ENCODE results near the gene SFSWAP.

SFSWAP gene

DNA sequence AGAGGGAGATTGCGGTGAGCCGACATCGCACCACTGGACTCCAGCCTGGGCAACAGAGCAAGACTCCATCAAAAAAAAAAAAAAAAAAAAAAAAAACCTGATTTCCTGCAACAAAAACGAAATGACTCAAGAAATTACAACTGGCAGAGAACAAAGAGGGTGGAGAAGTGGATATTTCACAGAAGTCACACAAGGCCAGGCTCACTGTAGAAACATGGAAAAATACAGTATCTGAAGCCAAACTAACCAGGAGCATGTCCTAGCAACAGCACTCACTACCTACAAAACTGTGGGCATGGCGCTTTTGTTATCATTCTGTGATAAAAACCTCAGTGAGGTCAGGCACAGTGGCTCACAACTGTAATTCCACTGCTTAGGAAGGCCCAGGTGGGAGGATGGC is 105.6 kb downstream of the SFSWAP start:
- DNase-seq (ENCODE audit: low spot score), result no peak

DNA sequence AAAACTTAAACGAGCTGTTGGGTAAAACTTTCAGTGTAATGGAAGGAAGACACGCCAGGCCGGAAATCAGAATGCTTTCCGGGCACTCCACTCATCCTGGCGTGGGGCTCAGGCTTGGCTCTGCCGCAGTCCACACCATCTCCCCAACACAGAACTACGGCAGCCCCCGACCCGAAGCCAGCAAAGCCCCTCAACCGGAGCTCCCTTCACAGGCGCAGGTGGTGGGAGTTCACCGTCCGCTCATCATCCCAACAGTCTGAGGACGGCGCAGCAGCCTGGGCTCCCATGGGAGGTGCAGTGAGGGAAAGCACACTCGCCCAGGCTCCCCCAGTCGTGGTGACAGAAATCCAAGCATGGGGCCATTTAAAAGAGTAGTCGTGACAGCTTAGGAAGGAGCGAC is 106.4 kb downstream of the SFSWAP start:
- DNase-seq (ENCODE audit: low spot score), result no peak

GRCh38 chr12:131818821-131819585 is 108.1 kb downstream of the SFSWAP start:
- DNase-seq (ENCODE audit: low spot score), result no peak

DNA sequence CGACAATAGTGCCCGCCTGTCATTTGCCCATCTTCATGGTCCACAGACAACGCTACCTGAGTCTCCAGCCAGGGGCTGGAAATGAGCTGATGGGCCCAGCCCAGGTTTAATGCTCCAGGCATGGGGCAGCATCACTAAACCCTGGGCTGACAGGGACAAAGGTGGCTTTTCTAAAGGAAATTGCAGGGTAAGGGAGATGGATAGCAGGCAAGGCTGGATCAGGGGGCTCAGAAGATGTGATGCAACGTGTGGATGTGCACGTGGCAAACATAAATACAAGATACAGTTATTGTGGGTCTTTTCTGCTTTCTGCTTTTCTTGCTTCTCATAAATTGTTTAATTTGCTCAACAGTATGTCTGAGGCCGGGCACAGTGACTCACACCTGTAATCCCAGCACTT is 113.6 kb downstream of the SFSWAP start:
- no peak for DNase-seq (ENCODE audit: low spot score)

- DNase-seq (ENCODE audit: low spot score), result no peak
Measured at GRCh38 chr12:131825146-131825892, 114.4 kb downstream of the SFSWAP start.

GRCh38 chr12:131826097-131826928 is 115.4 kb downstream of the SFSWAP start:
- DNase-seq (ENCODE audit: low spot score), result no peak

- peak; percentile 28 for DNase-seq (ENCODE audit: low spot score)
Measured at GRCh38 chr12:131827961-131828534, 117.2 kb downstream of the SFSWAP start, which contains the start of gene MMP17. Gene MMP17, plus strand, starts transcription at chr12:131828393. Its CDS starts 102 bp downstream, at chr12:131828495.

- DNase-seq (ENCODE audit: low spot score), result peak; percentile 26
Measured at GRCh38 chr12:131828671-131829355, 117.9 kb downstream of the SFSWAP start.

GRCh38 chr12:131829356-131829747 is 118.5 kb downstream of the SFSWAP start:
- no peak for DNase-seq (ENCODE audit: low spot score)

DNA sequence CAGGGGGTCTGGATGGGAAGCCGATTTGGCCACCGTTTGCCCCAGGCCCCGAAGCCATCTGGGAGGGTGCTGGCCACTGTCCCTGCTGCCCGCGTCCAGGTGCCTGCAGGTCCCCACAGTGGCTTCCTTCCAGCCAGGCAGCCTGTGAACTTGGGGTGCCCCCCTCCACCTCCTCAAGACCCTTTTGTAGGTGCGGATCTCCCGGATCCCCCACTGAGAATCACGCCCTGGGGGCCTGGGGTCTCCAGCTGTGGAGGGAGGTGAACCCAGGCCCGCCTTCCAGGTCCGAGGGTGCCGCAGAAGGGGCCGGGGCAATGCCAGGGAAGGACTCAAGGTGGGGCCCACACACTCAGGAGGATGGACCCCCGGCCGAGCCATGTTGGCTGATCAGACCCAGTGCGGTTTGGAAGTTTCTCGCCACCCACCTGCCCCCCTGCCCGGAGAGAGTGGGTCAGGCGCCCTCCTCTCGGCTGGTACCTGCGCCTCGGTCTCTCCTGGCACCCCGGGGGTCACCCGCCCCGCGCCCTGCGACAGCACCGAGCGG is 119.0 kb downstream of the SFSWAP start:
- DNase-seq (ENCODE audit: low spot score), result no peak

- DNase-seq (ENCODE audit: low spot score), result peak; percentile 80
Measured at GRCh38 chr12:131830335-131830913, 119.5 kb downstream of the SFSWAP start.

- DNase-seq (ENCODE audit: low spot score), result peak; percentile 26
Measured at GRCh38 chr12:131830914-131831571, 120.2 kb downstream of the SFSWAP start.

DNA sequence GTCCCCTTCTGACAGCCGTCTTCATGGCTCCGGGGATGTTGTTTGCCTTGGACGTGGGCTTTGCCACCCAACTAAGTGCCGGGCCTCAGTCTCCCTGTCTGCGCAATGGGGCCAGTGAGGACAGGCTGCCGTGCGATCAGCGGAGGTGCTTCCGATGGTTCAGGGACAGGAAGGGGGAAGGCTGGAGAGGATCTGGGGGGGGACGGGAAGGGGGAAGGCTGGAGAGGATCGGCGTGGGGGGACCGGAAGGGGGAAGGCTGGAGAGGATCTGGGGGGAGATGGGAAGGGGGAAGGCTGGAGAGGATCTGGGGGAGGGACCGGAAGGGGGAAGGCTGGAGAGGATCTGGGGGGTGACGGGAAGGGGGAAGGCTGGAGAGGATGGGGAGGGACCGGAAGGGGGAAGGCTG is 120.7 kb downstream of the SFSWAP start:
- no peak for DNase-seq (ENCODE audit: low spot score)

GRCh38 chr12:131832321-131833231 is 121.7 kb downstream of the SFSWAP start:
- DNase-seq (ENCODE audit: low spot score), result no peak

DNA sequence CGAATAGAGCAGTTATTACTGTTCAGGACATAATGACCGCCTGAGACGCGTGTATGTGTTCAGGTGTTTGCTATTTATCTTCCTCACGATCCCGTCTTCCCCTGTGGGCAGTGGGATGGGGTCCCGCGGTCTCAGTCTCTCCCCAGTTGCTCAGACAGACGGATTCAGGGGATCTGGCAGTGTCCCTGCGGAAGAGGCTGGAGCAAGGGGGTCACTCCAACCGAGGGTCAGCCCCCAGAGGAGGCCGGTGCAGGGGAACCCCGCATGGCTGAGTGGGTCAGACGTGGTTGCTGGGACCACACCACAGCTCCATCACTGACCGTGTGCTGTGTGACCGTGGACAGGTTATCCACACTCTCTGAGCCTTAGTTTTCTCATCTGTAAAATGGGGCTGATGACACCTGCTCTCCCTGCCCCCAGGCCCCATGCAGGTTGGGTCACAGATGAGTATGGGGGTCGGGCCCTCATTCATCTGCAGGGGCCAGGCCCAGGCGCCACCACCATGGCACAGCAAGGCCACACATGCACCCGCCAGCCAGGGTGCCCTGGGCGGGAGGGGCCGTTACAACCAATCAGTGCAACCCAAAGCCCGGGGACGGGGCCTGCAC is 122.5 kb downstream of the SFSWAP start:
- no peak for DNase-seq (ENCODE audit: low spot score)

- DNase-seq (ENCODE audit: low spot score), result peak; percentile 17
Measured at GRCh38 chr12:131833896-131834641, 123.2 kb downstream of the SFSWAP start.

- no peak for DNase-seq (ENCODE audit: low spot score)
Measured at GRCh38 chr12:131834798-131835615, 124.1 kb downstream of the SFSWAP start.
